Endothelial cell of umbilical vein (primary cell): ENCODE results near the gene SLC35A5. TPM values are rescaled to one million over a fixed set of nuclear protein-coding genes. Genes with fewer than 3 reads are reported as not detected.

Experiments used
- BruUV-seq: library from RNA; stranded (reverse); fragments of 400-500 nt; replicated peaks from 2 replicates; lab custom pipeline; 2021; lab: Mats Ljungman, UMichigan
- CTCF ChIA-PET: fragments of 300-600, 350-600 bp; sonication (Branson Sonifier 250); formaldehyde crosslinking; loops from one replicate; lab custom pipeline; 2021; ENCODE audit warnings: antibody characterized with exemption, inconsistent platforms; lab: Charles Lee
- POLR2A ChIA-PET: fragments of 300-600, 350-600 bp; sonication (Branson Sonifier 250); formaldehyde crosslinking; loops from one replicate; lab custom pipeline; 2021; ENCODE audit warnings: antibody characterized with exemption, inconsistent platforms; lab: Charles Lee
- DNase-seq: peaks from one replicate; pipeline ENCODE4 v3.0.0-alpha.2; 2011; ENCODE audit warnings: low read depth, low spot score
- FAIRE-seq: peaks from 2 replicates; lab custom pipeline; 2011; peaks lifted over from hg19 to GRCh38; lab: Jason Lieb, UNC
- H2AFZ ChIP-seq: 2 replicates; pipeline ENCODE4 v1.6.0; 2012; ENCODE audit warnings: low read depth, low read length, control low read depth, inconsistent platforms
- H3K27ac ChIP-seq: 2 replicates; pipeline ENCODE4 v1.5.1; 2011; ENCODE audit warnings: low read depth, mild to moderate bottlenecking, control low read depth, low read length, moderate library complexity; ENCODE audit not compliant: insufficient read depth
- H3K27me3 ChIP-seq, 2 experiments: 2 replicates each; pipeline versions ENCODE4 v1.6.0 to v1.6.1; 2011; ENCODE audit warnings: low read length in 2 of 2, mixed read lengths in 1 of 2; ENCODE audit not compliant: control insufficient read depth in 2 of 2, insufficient read depth in 2 of 2
- H3K36me3 ChIP-seq, 2 experiments: 2 replicates in 1 of 2; 3 replicates in 1 of 2; pipeline ENCODE4 v1.5.1; 2011; ENCODE audit warnings: low read length in 2 of 2, mild to moderate bottlenecking in 1 of 2, moderate library complexity in 1 of 2; ENCODE audit not compliant: control insufficient read depth in 2 of 2, insufficient read depth in 2 of 2; ENCODE audit errors: extremely low read depth in 1 of 2
- H3K4me1 ChIP-seq: 3 replicates; pipeline ENCODE4 v1.5.1; 2011; ENCODE audit warnings: mild to moderate bottlenecking, low read length; ENCODE audit not compliant: control insufficient read depth, insufficient read depth; ENCODE audit errors: extremely low read depth
- H3K4me2 ChIP-seq: 2 replicates; pipeline ENCODE4 v1.6.1; 2011; ENCODE audit warnings: low read length, control low read depth, mixed read lengths; ENCODE audit not compliant: insufficient read depth
- H3K4me3 ChIP-seq, 3 experiments: fragments of 200-600 bp in 1 of 3; sonication (generic), shearing (Covaris generic) in 1 of 3; replicated peaks in 1 of 3; 2 replicates each; pipeline ENCODE4 v1.5.1; 2011 to 2016; ENCODE audit warnings: control low read depth in 3 of 3, low read length in 3 of 3, mild to moderate bottlenecking in 2 of 3, inconsistent platforms in 1 of 3, low read depth in 1 of 3, moderate library complexity in 1 of 3; ENCODE audit not compliant: insufficient read depth in 1 of 3
- H3K79me2 ChIP-seq: 2 replicates; pipeline ENCODE4 v1.6.0; 2012; ENCODE audit warnings: low read length, inconsistent platforms; ENCODE audit not compliant: control insufficient read depth, insufficient read depth
- H3K9ac ChIP-seq: replicated peaks from 2 replicates; pipeline ENCODE3; 2011; ENCODE audit warnings: low read length, control low read depth; ENCODE audit not compliant: insufficient read depth; ENCODE audit errors: extremely low read depth
- H3K9me1 ChIP-seq: replicated peaks from 3 replicates; pipeline ENCODE4 v1.6.0; 2011; ENCODE audit warnings: mild to moderate bottlenecking, low read length; ENCODE audit not compliant: control insufficient read depth, insufficient read depth; ENCODE audit errors: extremely low read depth
- H3K9me3 ChIP-seq: replicated peaks from 2 replicates; pipeline ENCODE4 v1.5.1; 2012; ENCODE audit warnings: low read length, inconsistent platforms; ENCODE audit not compliant: control insufficient read depth, insufficient read depth
- H4K20me1 ChIP-seq: replicated peaks from 2 replicates; pipeline ENCODE3; 2011; ENCODE audit warnings: mild to moderate bottlenecking, low read length; ENCODE audit not compliant: control insufficient read depth, insufficient read depth; ENCODE audit errors: extremely low read depth
- EZH2 ChIP-seq: IDR thresholded peaks from 2 replicates; pipeline ENCODE4 v1.6.1; 2012; ENCODE audit warnings: borderline replicate concordance, low read depth, mild to moderate bottlenecking, moderate library complexity, low read length, inconsistent platforms; ENCODE audit not compliant: severe bottlenecking
- FOS ChIP-seq: IDR thresholded peaks from 2 replicates; pipeline ENCODE4 v1.6.1; 2011; ENCODE audit warnings: mild to moderate bottlenecking, low read length, moderate library complexity, borderline replicate concordance; ENCODE audit not compliant: insufficient read depth
- GATA2 ChIP-seq: IDR thresholded peaks from 2 replicates; pipeline ENCODE4 v1.7.0; 2011; ENCODE audit warnings: low read depth, mild to moderate bottlenecking, moderate library complexity, mixed read lengths, low read length; ENCODE audit not compliant: insufficient read length, insufficient read depth
- JUN ChIP-seq: IDR thresholded peaks from 2 replicates; pipeline ENCODE4 v1.6.1; 2011; ENCODE audit warnings: borderline replicate concordance, low read depth; ENCODE audit not compliant: insufficient read length, insufficient read depth
- MYC ChIP-seq: IDR thresholded peaks from one replicate; pipeline ENCODE4 v1.6.1; 2011; ENCODE audit warnings: mild to moderate bottlenecking, low read depth, low read length
- POLR2A ChIP-seq: IDR thresholded peaks from 2 replicates; pipeline ENCODE4 v1.6.1; 2012; ENCODE audit warnings: low read depth, mild to moderate bottlenecking, control low read depth, low read length
- POLR2AphosphoS5 ChIP-seq: IDR thresholded peaks from 2 replicates; pipeline ENCODE4 v1.6.1; 2012; ENCODE audit warnings: low read depth, mild to moderate bottlenecking, control low read depth, low read length, moderate library complexity; ENCODE audit not compliant: insufficient read depth
- dilution Hi-C: fragments of 300-500 bp; cut with MboI; formaldehyde crosslinking; loops from one replicate; pipeline ENCODE4 v1.15.0; 2019; ENCODE audit warnings: low sequenced_read_pairs; ENCODE audit not compliant: extremely low pct_ligation_motif_present
- intact Hi-C: fragments of 100-400 bp; cut with micrococcal nuclease; formaldehyde crosslinking; loops from one replicate; pipeline ENCODE4 v1.10.0; 2022
- polyA plus RNA-seq, 4 experiments: library from polyadenylated mRNA; depleted of rRNA in 3 of 4; stranded (reverse) in 3 of 4; unstranded in 1 of 4; fragments of >200 nt; gene quantifications; 2 replicates each; pipeline versions ENCODE4 v1.2.1 to v1.2.3, GENCODE V29; 2011 to 2012; ENCODE audit warnings: missing spikeins in 1 of 4
- total RNA-seq: library from RNA; stranded (reverse); gene quantifications from 2 replicates; pipeline ENCODE4 v1.2.3, GENCODE V29; 2021
- TF ChIP-seq, protein P1 (sequence below): IDR thresholded peaks from 2 replicates; pipeline ENCODE4 v1.6.1; 2011; ENCODE audit not compliant: insufficient read depth, insufficient read length
- TF ChIP-seq, protein P2 (sequence below), 2 donors: IDR thresholded peaks; 1 replicate in 1 of 2; 2 replicates in 1 of 2; pipeline ENCODE4 v1.5.1; 2011; ENCODE audit warnings: low read length in 2 of 2, mild to moderate bottlenecking in 2 of 2, moderate library complexity in 2 of 2, control low read depth in 1 of 2, inconsistent platforms in 1 of 2, low read depth in 1 of 2; ENCODE audit not compliant: insufficient read depth in 1 of 2; ENCODE audit errors: extremely low read depth in 1 of 2

Gene SLC35A5
- total and polyA plus RNA-seq, 2 donors (not counting 3 experiments of a cell fraction or from before 2014, with no cell fraction given) = 25.1 to 40.1 TPM

DNA sequence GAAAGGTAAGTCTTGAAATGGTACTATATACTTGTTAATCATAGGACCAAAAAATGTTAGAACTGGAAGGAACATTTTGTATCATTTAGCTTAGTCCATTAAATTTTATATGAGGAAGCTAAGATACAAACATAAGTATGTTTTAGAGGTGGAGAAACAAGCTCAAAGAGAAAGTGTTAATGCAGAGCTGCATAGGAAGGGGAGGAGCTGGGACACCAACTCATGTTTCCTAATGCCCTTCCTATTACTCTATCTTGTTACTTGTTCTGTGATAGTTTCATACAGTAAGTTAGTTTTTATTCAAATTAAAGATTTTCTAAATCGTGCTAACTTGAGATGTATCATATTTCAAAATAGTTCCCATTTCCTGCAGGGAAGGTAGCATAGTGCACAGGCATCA, 7.4 kb downstream of the SLC35A5 start:
- intact Hi-C loops (loop anchor here (10.0 kb wide), 1 partner anchor 1126 kb away; the partner anchor contains the start of gene USF3), dilution Hi-C loops (no loop called here)
- no peak for TF ChIP-seq POLR2AphosphoS5
- TF ChIP-seq, protein P1, sequence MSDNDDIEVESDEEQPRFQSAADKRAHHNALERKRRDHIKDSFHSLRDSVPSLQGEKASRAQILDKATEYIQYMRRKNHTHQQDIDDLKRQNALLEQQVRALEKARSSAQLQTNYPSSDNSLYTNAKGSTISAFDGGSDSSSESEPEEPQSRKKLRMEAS = no peak
- no peak for TF ChIP-seq POLR2A
- no peak for TF ChIP-seq EZH2
- no peak for TF ChIP-seq JUN
- no peak for TF ChIP-seq GATA2
- no peak for TF ChIP-seq MYC
- TF ChIP-seq, protein P2, sequence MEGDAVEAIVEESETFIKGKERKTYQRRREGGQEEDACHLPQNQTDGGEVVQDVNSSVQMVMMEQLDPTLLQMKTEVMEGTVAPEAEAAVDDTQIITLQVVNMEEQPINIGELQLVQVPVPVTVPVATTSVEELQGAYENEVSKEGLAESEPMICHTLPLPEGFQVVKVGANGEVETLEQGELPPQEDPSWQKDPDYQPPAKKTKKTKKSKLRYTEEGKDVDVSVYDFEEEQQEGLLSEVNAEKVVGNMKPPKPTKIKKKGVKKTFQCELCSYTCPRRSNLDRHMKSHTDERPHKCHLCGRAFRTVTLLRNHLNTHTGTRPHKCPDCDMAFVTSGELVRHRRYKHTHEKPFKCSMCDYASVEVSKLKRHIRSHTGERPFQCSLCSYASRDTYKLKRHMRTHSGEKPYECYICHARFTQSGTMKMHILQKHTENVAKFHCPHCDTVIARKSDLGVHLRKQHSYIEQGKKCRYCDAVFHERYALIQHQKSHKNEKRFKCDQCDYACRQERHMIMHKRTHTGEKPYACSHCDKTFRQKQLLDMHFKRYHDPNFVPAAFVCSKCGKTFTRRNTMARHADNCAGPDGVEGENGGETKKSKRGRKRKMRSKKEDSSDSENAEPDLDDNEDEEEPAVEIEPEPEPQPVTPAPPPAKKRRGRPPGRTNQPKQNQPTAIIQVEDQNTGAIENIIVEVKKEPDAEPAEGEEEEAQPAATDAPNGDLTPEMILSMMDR (IDR thresholded peaks at IDR 0.05; ENCODE audit: extremely low read depth in 1 of 2, insufficient read depth in 1 of 2, low read depth in 1 of 2, low read length in 2 of 2) = no peak
- TF ChIP-seq FOS = no peak
- no peak overlapping the region for H3K9ac ChIP-seq
- no peaks in the 10 kb centered on the region for H4K20me1 ChIP-seq
- no peaks in the 10 kb centered on the region for H3K27me3 ChIP-seq
- H3K4me1 ChIP-seq = peaks cover 18% of the 10 kb centered on the region
- H3K79me2 ChIP-seq = no peaks in the 10 kb centered on the region
- H3K4me2 ChIP-seq = no peak overlapping the region
- H3K4me3 ChIP-seq = no peak overlapping the region
- no peak overlapping the region for H3K27ac ChIP-seq
- H3K9me1 ChIP-seq = no peaks in the 10 kb centered on the region
- no peak overlapping the region for H2AFZ ChIP-seq
- H3K9me3 ChIP-seq = no peaks in the 10 kb centered on the region
- ChIA-PET POLR2A (no interaction called here), CTCF (interaction anchor here (0.9 to 1.9 kb wide), 16 partner anchors 9 to 458 kb away, joined by 3 to 14 read pairs (median 6); partner anchors contain the start of genes CCDC80 and SLC9C1)
- H3K36me3 ChIP-seq = peaks cover 4 to 14% of the 10 kb centered on the region in 2 experiments
- FAIRE-seq = no peak
- peak; percentile 46 for DNase-seq
- no TSS peak for BruUV-seq
